GM19238 (cell line): ENCODE data around the gene NHERF1.

Experiments used
- DNase-seq: peaks from one replicate; pipeline ENCODE4 v3.0.0; 2011; ENCODE audit warnings: low spot score; ENCODE audit not compliant: insufficient read length

Gene NHERF1

DNA sequence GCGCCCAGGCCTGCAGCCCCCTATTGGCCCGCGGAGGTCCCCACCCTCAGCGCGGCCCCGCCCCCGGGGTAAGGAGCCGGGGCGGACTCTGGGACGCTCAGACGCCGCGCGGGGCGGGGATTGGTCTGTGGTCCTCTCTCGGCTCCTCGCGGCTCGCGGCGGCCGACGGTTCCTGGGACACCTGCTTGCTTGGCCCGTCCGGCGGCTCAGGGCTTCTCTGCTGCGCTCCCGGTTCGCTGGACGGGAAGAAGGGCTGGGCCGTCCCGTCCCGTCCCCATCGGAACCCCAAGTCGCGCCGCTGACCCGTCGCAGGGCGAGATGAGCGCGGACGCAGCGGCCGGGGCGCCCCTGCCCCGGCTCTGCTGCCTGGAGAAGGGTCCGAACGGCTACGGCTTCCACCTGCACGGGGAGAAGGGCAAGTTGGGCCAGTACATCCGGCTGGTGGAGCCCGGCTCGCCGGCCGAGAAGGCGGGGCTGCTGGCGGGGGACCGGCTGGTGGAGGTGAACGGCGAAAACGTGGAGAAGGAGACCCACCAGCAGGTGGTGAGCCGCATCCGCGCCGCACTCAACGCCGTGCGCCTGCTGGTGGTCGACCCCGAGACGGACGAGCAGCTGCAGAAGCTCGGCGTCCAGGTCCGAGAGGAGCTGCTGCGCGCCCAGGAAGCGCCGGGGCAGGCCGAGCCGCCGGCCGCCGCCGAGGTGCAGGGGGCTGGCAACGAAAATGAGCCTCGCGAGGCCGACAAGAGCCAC, at the start of gene NHERF1:
Gene NHERF1, plus strand, starts transcription at position 100 of the 750 bp plus-strand sequence. Its CDS starts 219 bp downstream, at position 319.
- DNase-seq = no peak

DNA sequence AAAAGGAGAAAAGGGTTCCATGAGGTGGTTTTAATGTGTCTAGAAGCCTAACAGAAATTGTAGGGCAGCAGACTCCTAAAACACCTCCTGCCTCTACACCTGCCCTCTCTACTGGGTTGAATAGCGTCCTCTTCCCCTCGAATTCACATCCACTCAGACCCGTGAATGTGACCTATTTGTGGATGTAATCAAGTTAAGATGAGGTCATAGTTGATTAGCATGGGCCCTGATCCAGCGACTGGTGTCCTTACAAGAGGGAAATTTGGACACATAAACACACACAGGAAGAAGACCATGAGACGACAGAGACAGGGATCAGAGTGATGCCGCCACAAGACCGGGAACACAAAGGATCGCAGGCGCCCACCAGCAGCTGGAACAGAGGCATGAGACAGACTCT, 49.2 kb upstream of the NHERF1 start:
- no peak for DNase-seq

DNA sequence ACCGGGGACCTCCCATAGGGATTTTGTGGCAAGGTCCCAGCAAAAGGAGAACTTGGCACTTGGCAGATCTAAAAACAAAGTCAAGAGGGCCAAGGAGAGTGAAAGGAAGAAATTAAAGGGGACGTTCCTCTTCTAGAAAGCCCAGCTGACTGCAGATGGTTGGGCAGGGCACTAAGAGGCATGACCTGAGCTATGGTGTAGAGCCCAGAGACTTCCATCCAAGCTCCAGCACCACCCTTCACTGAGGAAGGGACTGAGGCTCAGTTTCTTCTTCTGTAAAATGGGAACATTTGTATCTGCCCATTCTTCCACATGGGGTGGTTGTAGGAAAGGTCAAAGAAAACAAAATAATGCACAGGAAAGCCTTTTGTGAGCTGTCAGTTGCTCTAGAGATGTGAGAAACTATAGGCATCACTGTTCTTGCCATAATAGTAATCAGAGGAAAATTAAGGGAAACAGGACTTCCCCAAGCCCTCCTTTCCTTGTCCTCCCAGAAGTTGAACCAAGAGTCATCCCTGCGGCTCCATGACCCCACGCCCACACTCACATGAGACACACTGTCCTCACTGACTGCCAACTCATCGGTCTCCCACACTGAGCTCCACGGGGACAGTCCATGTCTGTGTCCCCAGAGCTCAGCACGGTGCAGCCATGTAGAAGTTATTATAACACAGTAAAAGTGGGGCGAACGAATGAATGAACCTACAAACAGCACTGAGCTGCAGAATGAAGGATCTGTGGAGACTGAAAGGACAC, 46.1 kb upstream of the NHERF1 start:
- DNase-seq = no peak

DNA sequence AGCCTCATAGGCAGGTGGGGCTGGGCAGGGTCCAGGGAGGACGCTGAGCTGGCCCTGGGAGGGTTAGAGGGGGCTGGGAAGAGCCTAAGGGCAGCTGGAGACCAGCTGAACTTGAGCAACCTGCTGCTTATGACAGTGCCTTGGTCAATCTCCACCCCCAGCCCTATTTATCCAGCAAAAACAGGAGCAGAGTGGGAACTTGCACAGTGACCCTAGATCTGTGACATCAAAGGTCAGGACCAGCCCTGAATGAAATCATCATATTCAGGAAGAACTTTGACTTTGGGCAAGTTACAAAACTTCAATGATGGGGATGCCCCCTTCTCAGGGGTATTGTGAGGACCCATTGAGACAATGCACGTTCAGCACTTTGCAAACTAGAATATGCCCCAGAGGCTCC, 45.1 kb upstream of the NHERF1 start:
- DNase-seq = no peak

DNA sequence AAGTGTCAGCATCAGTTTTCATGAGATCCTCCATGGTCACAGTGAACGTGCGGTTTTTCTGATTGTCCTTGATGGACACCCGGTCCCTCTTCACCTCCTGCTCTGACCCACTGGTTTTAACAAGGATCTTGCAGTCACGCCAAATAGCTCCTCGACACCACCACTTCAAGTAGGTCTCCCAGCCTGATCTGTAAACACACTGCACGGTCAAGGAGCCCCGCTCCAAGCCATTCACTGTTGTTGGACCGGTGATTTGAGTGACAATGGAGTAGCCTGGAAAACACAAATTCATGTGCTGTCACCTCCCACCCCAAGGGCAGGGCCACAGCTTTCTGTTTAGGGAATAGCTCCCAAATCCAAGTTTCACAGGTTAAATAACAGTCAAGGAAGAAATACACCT, 43.9 kb upstream of the NHERF1 start:
- DNase-seq = no peak

DNA sequence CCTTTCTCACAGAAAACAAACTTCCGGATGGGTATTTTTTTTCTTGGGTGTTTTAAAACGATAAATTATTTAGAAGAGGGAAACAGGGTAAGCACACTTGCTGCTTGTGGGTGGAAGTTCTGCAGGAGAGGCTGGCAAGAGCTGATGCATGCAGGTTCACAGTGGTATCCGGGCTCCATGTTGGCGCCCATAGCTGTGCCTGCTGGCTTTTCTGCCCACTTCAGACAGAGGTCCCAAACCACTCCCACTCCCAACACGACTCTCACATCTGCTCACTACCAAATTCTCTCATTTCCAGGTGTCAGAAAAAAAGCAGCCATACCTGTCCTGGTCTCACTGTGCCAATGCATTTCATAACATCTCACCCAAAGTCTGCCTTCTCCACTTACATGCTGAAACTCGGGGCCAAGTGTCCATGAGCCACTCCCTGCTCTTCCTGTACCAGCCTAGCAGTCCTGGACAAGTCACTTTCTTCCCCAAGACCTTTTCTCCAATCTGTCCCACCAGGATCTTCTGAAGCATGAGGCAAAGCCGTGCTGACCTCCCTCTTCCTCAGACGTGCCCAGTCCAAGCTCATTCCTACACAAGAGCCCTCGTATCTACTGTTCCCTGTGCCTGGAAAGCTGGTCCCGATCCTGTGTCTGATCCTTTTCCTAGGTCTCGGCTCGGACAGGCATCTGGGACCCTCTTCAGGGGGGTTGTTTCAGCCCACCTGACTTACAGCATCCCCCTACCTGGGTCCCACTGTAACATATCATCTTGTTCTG, 37.2 kb upstream of the NHERF1 start:
- DNase-seq = no peak

DNA sequence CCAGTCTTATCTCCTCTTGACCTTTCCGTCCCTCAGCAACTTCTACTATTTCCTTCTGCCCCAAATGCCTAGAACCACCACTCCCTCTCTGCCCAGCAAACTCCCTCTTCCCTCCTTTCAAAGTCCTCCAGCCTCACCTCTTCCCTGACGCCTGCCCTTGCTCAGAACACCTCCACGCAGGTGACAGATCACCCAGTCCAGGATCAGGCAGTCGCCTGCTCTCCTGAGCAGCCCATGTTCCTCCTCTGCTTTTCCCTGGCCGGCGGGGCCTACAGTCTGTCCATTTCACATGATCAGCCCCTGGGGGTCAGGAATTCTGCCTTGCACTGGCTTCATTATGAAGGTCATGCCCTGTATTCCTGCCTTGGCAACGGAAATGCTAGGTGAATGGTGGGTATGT, 36.1 kb upstream of the NHERF1 start:
- DNase-seq = no peak

DNA sequence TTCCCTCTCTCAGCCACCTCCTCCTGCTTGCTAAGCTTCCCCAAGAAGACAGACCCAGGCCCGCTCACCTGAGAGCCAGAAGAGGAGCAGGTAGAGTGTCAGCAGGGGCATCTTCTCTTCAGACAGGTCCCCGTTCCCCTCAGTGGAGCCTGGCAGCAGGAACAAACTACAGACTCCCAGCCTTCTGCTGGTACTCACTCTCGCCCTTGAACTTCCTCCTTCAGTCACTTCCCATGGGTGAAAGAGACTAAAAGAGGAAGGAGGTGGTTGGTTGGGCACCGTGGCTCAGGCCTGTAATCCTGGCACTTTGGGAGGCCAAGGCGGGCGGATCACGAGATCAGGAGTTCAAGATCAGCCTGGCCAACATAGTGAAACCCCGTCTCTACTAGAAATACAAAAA, 35.7 kb upstream of the NHERF1 start, which contains the start of gene CD300LF:
Gene CD300LF, minus strand, starts transcription at position 168 of the 400 bp plus-strand sequence. Its CDS starts 57 bp downstream, at position 111.
- no peak for DNase-seq

DNA sequence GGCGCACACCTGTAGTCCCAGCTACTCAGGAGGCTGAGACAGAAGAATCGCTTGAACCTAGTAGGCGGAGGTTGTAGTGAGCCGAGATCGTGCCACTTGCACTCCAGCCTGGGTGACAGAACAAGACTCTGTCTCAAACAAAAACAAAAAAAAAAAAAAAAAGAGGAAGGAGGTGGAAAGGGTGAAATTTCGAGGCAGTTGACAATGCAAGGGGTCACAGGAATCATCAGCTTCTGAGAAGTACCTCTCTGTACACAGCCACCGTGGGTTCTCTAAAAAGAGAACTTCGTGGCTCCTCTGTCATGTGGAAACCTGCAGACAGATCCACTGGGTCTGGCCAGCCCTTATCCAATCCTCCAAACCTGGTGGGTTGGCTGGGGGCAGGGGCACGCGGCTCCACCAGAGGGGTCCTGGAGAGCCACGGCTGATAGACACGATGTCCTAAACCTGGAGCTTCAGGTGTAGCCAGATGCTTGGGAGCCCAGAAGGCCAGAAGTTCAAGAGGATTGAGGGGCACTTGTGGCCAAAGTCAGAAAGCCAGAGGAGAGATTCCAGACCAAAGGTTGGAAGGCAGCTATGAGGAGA, 35.2 kb upstream of the NHERF1 start:
- DNase-seq = no peak

DNA sequence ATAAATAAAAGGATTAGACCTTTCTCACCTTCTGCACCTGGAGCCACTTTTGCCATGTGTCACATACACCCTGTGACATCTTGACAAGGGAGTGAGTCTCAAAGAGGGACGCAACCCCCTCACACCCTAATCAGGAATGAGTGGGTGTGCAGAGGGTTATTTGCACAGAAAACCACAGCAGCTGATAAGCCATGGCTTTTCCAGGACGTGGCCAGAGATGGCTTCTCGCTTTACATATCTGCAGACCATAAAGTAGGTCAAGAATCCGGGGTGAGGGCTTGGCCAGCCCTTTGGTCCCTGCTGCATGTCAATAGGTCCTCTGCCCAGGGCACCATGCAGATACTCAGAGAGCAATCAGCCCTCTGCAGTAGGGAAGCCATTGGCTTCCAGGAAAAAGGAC, 33.3 kb upstream of the NHERF1 start:
- DNase-seq = no peak

DNA sequence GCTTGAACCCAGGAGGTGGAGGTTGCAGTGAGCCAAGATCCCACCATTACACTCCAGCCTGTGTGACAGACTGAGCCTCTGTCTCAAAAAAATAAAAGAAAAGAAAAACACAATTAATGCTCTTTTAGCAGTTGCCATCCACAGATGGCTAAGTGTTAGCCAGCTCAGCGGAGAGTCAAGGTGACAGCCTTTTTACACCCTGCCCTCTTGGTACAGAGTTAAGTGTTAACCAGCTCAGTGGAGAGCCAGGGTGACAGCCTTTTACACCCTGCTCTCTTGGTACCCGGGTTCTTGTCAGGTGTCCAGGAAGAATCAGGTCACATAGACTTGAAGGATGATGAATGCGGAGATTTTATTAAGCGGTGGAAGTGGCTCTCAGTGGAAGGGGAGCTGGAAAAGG, 27.9 kb upstream of the NHERF1 start:
- no peak for DNase-seq

DNA sequence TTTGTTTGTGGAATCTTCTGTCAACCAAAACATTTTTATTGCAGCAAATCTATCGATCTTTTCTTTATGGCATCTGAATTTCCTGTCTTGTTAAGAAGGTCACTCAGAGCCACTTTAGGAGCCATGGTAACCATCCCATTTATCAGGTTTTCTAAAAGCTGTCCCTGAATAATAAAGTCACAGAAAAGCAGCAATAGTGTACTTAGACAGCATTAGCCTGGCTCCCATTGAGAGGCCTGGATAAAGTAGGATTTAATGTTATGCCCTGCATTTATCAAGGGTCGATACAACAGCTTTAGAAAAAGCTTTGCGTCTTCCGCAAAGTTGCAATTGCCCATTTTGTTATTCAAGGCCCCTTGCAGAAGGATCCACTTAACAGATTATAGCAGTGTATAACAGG, 25.6 kb upstream of the NHERF1 start:
- no peak for DNase-seq

DNA sequence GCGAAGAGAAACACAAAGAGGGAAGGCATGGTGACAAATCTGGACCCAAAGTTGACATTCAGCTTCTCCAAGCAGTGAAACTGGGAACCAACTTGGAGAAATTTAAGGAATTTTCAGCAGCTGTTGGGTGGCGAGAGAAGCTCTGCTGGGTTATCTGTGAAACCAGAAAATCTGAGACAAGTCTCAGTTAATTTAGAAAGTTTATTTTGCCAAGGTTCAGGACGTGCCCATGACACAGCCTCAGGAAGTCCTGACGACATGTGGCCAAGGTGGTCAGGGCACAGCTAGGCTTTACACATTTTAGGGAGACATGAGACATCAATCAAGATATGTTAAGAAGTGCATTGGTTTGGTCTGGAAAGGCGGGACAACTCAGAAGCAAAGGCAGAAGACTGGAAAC, 24.5 kb upstream of the NHERF1 start:
- no peak for DNase-seq

DNA sequence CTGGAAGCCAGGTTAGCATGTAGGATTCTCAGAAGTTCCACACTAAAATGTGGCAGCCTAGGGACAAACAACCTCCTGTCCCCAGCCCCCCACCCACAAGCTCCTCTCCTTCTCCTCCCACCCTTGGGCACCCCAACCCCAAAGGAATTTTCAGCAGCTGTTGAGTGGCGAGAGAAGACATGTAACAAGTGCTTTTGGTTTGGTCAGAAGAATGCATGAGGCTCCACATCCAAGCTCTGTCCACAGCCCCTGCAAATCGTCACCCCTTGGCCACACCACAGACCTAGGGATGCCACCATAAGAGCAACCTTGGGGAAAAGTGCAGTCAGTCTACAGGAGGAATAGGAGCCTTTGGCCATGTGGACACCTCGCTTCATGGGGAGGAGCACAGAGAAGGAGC, 23.3 kb upstream of the NHERF1 start:
- no peak for DNase-seq

DNA sequence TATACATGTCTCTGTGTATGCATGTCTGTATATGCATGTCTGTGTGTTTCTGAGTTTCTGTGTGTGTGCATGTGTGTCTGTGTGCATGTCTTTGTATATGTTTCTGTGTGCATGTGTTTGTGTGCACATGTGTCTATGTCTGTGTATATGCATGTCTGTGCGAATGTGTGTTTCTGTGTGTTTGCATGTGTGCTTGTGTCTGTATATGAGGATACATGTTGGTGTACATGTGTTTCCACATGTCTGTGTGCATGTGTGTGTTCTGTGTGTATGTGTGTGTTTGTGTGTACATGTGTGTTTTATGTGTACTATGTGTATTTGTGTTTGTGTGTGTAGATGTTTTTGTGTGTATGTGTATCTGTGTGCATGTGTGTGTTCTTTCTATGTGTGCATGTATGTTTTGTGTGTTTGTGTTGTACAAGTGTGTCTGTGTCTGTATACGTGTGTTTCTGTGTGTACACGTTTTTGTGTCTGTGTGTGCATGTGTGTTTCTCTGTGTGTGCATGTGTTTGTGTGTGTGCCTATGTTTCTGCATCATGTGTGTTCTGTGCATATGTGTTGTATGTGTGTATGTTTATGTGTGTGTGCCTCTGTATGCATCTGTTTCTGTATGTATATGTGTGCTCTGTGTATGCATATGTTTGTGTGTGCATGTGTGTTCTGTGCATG, 20.3 kb upstream of the NHERF1 start:
- no peak for DNase-seq

DNA sequence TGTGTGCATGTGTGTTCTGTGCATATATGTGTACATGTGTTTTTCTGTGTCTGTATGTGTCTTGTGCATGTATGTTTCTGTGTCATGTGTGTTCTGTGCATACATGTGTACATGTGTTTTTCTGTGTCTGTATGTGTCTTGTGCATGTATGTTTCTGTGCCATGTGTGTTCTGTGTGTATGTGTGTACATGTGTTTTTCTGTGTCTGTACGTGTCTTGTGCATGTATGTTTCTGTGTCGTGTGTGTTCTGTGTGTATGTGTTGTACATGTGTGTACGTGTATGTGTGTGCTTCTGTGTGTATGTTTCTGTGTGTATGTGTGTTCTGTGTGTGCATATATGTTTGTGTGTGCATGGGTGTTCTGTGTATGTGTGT, 19.7 kb upstream of the NHERF1 start:
- DNase-seq = no peak

DNA sequence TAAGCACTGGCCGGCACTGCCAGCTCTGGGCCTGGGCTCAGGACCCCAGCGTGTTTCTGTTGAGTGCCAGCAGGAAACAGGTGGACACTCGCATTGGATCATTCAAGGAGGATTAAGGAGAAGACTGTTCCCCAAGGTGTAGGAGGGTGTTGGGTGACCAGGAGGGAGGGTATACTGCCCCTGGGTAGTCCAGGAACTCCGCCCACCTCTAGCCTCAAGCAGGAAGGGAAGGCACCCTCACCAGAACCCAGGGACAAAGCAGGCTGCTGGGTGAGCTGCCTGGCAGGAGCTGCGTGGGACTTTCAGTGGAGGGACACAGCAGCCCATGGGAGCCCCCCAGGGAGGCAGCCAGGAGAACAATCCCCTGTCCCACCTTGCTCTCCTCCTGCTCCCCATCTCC, 19.1 kb upstream of the NHERF1 start:
- DNase-seq = no peak

DNA sequence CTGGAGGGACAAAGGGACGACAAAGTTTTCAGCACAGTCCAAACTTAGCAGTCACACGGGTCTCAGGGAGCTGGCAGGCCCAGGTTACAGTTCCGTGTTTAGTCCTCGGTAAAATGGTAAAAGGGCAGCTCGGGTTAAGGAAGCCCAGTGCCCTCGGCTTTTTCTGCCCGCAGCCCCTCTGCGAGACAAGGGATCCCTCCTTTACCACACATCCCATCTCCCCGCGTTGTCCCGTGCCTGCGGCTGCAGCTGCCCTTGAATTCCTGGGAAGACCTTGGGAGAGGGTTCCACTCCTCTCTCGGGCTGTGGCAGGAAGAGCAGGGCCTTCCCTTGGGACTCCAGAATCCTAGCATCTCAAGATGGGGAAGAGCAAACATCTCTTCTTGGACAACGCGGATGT, 18.6 kb upstream of the NHERF1 start:
- DNase-seq = no peak

DNA sequence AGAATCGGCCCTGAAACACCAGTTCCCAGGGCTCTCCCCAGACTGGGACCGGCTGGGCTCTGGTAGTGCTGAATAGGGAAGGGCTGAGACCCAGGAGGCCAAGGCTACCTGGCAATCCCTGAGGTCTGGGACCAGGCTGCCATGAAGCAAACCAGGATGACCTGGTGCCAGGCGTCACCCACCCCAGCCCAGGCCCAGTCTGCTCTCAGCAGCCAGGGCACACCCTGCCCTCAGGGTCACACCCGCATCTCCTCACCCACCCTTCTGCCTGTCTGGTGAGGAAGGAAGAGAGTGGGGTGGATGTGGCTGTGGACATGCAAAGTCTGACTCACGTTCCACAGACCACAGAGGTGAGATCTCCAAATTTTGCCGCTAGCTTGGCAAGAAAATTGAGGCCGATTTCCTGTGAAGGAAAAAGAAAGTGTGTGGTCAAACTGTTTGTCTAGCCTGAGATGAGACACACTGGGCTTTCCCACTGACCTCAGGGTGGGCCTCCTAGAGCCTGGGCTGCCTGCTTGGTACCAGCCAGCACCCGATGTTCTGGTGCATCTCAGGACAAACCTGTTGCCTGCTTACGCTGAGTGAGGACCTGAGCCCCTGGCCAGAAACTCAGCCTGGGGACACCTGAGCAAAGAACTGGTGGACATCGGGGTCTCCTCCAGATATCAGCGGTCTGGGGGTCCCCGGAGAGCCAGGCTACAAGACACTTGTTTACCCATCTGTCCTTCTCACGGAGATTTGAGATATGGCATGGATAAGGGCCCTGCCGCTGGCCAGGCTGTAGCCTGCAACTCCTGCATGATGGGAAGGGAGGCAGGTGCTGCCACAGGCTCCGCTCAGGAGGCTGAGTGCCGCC, 17.7 kb upstream of the NHERF1 start:
- DNase-seq = no peak

DNA sequence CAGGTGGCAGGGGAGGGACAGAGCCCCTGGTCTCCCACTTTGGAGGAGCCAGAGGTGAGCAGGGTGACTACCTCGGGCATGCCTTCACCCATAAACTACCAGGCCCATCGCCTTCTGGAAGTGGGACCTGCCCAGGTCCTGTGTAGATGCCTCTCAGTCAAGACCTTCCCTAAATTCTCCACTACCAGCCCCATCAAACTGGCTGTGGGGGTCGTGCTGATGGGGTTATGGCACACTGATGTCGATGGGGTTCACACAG, 17.2 kb upstream of the NHERF1 start:
- DNase-seq = no peak
